Smooth muscle cell of trachea (primary cell): Measurements from ENCODE around the gene VWC2L. TPM values are rescaled to one million over a fixed set of nuclear protein-coding genes. Genes with fewer than 3 reads are reported as not detected.

ENCODE experiments used
- total RNA-seq: library from RNA; depleted of rRNA; stranded (reverse); fragments of >200 nt; gene quantifications from 2 replicates; pipeline ENCODE4 v1.2.1, GENCODE V29; 2014

Gene VWC2L
- total RNA-seq: not detected in 2 replicates

GRCh38 chr2:214410918-214411554, at the start of gene VWC2L:
Gene VWC2L (plus strand): TSS chr2:214411054. CDS start chr2:214414194, 3,140 bp downstream.

